ENCODE data around the gene GPR50. TPM values are rescaled to one million over a fixed set of nuclear protein-coding genes. Genes with fewer than 3 reads are reported as not detected.

Gene GPR50
- polyA plus RNA-seq, 1 experiment = not detected

DNA sequence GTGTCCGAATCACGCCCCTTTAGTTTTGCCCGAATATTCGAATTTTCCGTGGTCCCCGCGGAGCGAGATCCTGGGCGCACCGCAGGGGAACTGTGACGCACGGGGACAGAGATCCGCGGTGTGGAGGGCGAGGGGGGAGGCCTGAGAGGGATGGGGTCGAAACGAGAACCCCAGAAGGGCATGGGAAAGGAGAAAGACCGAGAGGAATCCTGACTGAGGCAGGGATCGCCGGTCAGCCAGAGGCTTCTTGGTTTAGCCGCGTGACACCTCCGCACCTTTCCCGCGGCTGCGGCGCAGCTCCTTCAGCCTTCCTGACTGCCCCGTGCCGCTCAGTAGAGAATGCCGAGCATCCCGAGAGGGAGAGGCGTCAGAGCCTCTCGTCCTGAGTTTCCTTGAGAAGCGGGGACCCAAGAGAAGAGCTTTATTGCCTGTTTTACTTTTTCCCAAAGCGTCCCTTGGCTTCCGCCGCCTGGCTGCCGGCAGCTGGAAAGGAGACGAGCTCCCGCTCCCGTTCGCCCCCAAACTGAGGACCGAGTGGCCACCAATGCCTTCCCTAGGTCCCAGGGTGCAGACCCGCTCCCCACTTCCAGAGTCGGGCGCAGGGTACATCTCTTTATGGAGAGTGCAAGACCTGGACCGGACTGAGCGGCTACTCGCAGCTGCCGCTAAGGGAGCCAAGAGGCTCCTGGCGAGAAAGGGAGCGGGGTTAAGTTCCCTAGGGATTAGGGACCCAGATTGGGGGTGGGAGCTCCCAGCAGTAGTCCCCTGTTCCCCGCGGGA lies 911 bp upstream of the GPR50 start:
- no peaks in the 10 kb centered on the region; the same call in 1 of the 2 replicates for H3K9me3 ChIP-seq (ENCODE audit: control insufficient read depth, insufficient read depth, low read length)
- peaks cover 15% of the 10 kb centered on the region for H3K27me3 ChIP-seq (ENCODE audit: control insufficient read depth, insufficient read depth, low read length)
- H3K4me3 ChIP-seq (ENCODE audit: low read depth, low read length) = no peak overlapping the region
- H3K27ac ChIP-seq (ENCODE audit: low read depth, low read length) = no peak overlapping the region
- no peak for DNase-seq (ENCODE audit: low read depth, low spot score)
- TF ChIP-seq, protein P1, sequence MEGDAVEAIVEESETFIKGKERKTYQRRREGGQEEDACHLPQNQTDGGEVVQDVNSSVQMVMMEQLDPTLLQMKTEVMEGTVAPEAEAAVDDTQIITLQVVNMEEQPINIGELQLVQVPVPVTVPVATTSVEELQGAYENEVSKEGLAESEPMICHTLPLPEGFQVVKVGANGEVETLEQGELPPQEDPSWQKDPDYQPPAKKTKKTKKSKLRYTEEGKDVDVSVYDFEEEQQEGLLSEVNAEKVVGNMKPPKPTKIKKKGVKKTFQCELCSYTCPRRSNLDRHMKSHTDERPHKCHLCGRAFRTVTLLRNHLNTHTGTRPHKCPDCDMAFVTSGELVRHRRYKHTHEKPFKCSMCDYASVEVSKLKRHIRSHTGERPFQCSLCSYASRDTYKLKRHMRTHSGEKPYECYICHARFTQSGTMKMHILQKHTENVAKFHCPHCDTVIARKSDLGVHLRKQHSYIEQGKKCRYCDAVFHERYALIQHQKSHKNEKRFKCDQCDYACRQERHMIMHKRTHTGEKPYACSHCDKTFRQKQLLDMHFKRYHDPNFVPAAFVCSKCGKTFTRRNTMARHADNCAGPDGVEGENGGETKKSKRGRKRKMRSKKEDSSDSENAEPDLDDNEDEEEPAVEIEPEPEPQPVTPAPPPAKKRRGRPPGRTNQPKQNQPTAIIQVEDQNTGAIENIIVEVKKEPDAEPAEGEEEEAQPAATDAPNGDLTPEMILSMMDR (IDR thresholded peaks at IDR 0.05; ENCODE audit: low read depth, low read length) = no peak
- POLR2A ChIA-PET = no interaction called here
- CTCF ChIA-PET = no interaction called here

DNA sequence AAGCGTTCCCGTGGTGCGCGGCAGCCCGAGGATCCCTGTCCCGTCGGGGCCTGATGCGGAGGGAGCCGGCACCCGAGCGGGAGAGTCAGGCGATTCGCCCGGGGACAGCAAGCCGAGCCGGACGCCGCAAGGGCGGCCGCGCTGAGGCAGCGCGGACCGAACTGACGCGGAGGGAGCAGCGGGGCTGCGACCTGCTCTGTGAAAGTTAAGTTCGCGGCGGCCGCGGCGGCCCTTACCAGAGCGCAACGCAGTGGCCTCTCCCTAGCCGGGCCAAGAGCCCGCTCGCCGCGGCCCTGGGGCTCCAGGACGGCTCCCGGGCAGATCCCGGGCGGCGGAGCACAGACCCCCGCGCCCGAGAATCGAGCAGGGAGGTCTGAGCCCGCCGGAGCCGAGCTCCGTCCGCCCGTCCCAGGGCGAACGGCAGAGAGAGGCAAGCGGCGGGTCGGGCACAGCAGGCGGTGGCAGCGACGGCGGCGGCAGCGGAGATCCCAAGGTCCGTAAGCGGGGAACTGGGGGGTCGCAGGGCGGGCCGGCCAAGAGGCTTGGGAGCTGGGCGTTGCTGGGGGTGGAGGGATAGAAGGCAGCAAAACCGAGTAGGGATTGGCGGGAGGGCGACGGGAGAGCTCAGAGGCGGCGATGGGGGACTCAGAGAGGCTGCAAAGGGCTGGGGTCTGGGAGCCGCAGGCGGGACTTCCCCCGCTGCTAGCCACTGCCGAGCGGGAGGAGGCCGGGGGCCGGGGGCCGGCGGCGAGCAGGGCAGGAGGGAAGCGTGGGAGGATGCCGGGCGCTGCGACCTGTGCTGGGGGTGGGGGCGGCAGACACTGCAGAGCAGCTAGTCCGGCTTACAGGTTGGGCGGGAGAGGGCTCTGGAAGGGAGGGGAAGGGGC lies 1.0 kb downstream of the GPR50 start:
- Histone ChIP-seq H3K27ac (ENCODE audit: low read depth, low read length) (no peak overlapping the region), H3K4me3 (ENCODE audit: low read depth, low read length) (no peak overlapping the region), H3K9me3 (ENCODE audit: control insufficient read depth, insufficient read depth, low read length) (no peaks in the 10 kb centered on the region; the same call in 1 of the 2 replicates), H3K27me3 (ENCODE audit: control insufficient read depth, insufficient read depth, low read length) (peaks cover 15% of the 10 kb centered on the region)
- no peak for DNase-seq (ENCODE audit: low read depth, low spot score)
- ChIA-PET POLR2A (no interaction called here), CTCF (no interaction called here)
- TF ChIP-seq, protein P1 (IDR thresholded peaks at IDR 0.05; ENCODE audit: low read depth, low read length) = no peak

DNA sequence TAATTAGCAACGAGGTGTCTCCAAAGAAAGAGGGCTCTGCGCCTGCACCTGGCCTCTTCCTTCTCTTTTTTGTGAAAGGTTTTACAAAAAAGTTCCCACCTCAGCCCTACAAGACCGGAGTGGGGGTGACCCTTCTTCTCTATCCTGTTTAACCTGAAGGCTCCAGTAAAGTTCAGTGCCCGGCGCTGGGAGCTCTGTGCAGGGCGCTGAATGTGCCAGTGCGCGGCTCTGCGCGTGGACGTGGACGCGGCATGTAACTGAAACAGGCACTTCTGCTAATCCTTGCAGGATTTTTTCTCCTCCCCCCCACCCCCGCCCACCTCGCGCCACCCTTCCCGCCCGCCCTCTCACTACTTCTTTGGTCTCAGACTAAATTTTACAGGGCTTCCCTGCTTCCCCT lies 2.4 kb downstream of the GPR50 start:
- no peak for DNase-seq (ENCODE audit: low read depth, low spot score)
- no peak overlapping the region for H3K27ac ChIP-seq (ENCODE audit: low read depth, low read length)
- CTCF ChIA-PET = no interaction called here
- TF ChIP-seq, protein P1 (IDR thresholded peaks at IDR 0.05; ENCODE audit: low read depth, low read length) = no peak
- no peaks in the 10 kb centered on the region; the same call in 1 of the 2 replicates for H3K9me3 ChIP-seq (ENCODE audit: control insufficient read depth, insufficient read depth, low read length)
- POLR2A ChIA-PET = no interaction called here
- peaks cover 15% of the 10 kb centered on the region for H3K27me3 ChIP-seq (ENCODE audit: control insufficient read depth, insufficient read depth, low read length)
- no peak overlapping the region for H3K4me3 ChIP-seq (ENCODE audit: low read depth, low read length)

DNA sequence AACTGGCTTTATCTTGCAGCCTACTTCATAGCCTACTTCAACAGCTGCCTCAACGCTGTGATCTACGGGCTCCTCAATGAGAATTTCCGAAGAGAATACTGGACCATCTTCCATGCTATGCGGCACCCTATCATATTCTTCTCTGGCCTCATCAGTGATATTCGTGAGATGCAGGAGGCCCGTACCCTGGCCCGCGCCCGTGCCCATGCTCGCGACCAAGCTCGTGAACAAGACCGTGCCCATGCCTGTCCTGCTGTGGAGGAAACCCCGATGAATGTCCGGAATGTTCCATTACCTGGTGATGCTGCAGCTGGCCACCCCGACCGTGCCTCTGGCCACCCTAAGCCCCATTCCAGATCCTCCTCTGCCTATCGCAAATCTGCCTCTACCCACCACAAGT lies 4.0 kb downstream of the GPR50 start:
- Histone ChIP-seq H3K4me3 (ENCODE audit: low read depth, low read length) (no peak overlapping the region), H3K27me3 (ENCODE audit: control insufficient read depth, insufficient read depth, low read length) (peaks cover 15% of the 10 kb centered on the region), H3K9me3 (ENCODE audit: control insufficient read depth, insufficient read depth, low read length) (no peaks in the 10 kb centered on the region; the same call in 1 of the 2 replicates), H3K27ac (ENCODE audit: low read depth, low read length) (no peak overlapping the region)
- DNase-seq (ENCODE audit: low read depth, low spot score) = no peak
- TF ChIP-seq, protein P1 (IDR thresholded peaks at IDR 0.05; ENCODE audit: low read depth, low read length) = no peak
- CTCF ChIA-PET = no interaction called here
- POLR2A ChIA-PET = no interaction called here

DNA sequence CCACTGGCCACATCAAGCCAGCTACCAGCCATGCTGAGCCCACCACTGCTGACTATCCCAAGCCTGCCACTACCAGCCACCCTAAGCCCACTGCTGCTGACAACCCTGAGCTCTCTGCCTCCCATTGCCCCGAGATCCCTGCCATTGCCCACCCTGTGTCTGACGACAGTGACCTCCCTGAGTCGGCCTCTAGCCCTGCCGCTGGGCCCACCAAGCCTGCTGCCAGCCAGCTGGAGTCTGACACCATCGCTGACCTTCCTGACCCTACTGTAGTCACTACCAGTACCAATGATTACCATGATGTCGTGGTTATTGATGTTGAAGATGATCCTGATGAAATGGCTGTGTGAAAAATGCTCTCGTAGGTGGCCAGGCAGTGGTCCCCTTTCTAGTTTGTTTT lies 4.7 kb downstream of the GPR50 start:
- no peak overlapping the region for H3K4me3 ChIP-seq (ENCODE audit: low read depth, low read length)
- no peak overlapping the region for H3K27ac ChIP-seq (ENCODE audit: low read depth, low read length)
- TF ChIP-seq, protein P1 (IDR thresholded peaks at IDR 0.05; ENCODE audit: low read depth, low read length) = no peak
- no peak for DNase-seq (ENCODE audit: low read depth, low spot score)
- ChIA-PET POLR2A (no interaction called here), CTCF (no interaction called here)
- peaks cover 9% of the 10 kb centered on the region for H3K27me3 ChIP-seq (ENCODE audit: control insufficient read depth, insufficient read depth, low read length)
- no peaks in the 10 kb centered on the region for H3K9me3 ChIP-seq (ENCODE audit: control insufficient read depth, insufficient read depth, low read length)

Measured in AG04450 (cell line).